Neural progenitor cell (in vitro differentiated cells): ENCODE results near the gene TEX2. TPM values are rescaled to one million over a fixed set of nuclear protein-coding genes. Genes with fewer than 3 reads are reported as not detected.

ENCODE experiments used
- DNase-seq: peaks from one replicate; pipeline ENCODE4 v3.0.0-alpha.2; 2016; ENCODE audit warnings: low spot score
- H2AFZ ChIP-seq: fragments of 200-600 bp; sonication (generic); replicated peaks from 2 replicates; pipeline ENCODE4 v1.6.1; 2016; ENCODE audit warnings: antibody characterized with exemption
- H3F3A ChIP-seq: fragments of 200-600 bp; sonication (generic); 2 replicates; pipeline ENCODE4 v1.6.1; 2016; ENCODE audit warnings: antibody characterized with exemption, low read depth
- H3K27ac ChIP-seq: fragments of 200-600 bp; sonication (generic); 2 replicates; pipeline ENCODE4 v1.5.1; 2016; ENCODE audit warnings: mild to moderate bottlenecking
- H3K27me3 ChIP-seq: fragments of 200-600 bp; sonication (generic); 2 replicates; pipeline ENCODE4 v1.6.1; 2016; ENCODE audit warnings: mild to moderate bottlenecking, moderate library complexity
- H3K36me3 ChIP-seq: fragments of 200-600 bp; sonication (generic); 2 replicates; pipeline ENCODE4 v1.5.1; 2016
- H3K4me1 ChIP-seq: fragments of 200-600 bp; sonication (generic); 2 replicates; pipeline ENCODE4 v1.6.1; 2016; ENCODE audit warnings: mixed run types
- H3K4me2 ChIP-seq: fragments of 200-600 bp; sonication (generic); 2 replicates; pipeline ENCODE4 v1.6.1; 2016
- H3K4me3 ChIP-seq: fragments of 200-600 bp; sonication (generic); 2 replicates; pipeline ENCODE4 v1.5.1; 2016
- H3K79me2 ChIP-seq: fragments of 200-600 bp; sonication (generic); 2 replicates; pipeline ENCODE4 v1.6.1; 2016; ENCODE audit warnings: low read depth
- H3K9ac ChIP-seq: fragments of 200-600 bp; sonication (generic); 2 replicates; pipeline ENCODE4 v1.6.1; 2016
- H3K9me3 ChIP-seq: fragments of 200-600 bp; sonication (generic); 2 replicates; pipeline ENCODE4 v1.5.1; 2016; ENCODE audit warnings: low read depth
- H4K20me1 ChIP-seq: fragments of 200-600 bp; sonication (generic); 2 replicates; pipeline ENCODE4 v1.6.1; 2016; ENCODE audit warnings: low read depth
- H3K27ac Mint-ChIP-seq: 3 replicates; pipeline ENCODE4 v1.8.0; 2021; ENCODE audit warnings: mixed read lengths
- H3K27me3 Mint-ChIP-seq: 2 replicates; pipeline ENCODE4 v1.8.0; 2022; ENCODE audit warnings: low read depth, mild to moderate bottlenecking, inconsistent platforms, moderate library complexity, mixed read lengths; ENCODE audit not compliant: insufficient read depth
- H3K36me3 Mint-ChIP-seq: 3 replicates; pipeline ENCODE4 v1.8.0; 2021; ENCODE audit warnings: mixed read lengths
- H3K4me1 Mint-ChIP-seq: 3 replicates; pipeline ENCODE4 v1.8.0; 2021; ENCODE audit warnings: mixed read lengths
- H3K4me3 Mint-ChIP-seq: 3 replicates; pipeline ENCODE4 v1.8.0; 2021; ENCODE audit warnings: mild to moderate bottlenecking, moderate library complexity, mixed read lengths
- H3K9me3 Mint-ChIP-seq: 3 replicates; pipeline ENCODE4 v1.8.0; 2020; ENCODE audit warnings: mixed read lengths
- EZH2 ChIP-seq: fragments of 200-600 bp; sonication (generic); IDR thresholded peaks from 2 replicates; pipeline ENCODE4 v1.6.1; 2017; ENCODE audit warnings: antibody characterized with exemption, mild to moderate bottlenecking, moderate library complexity
- EZH2phosphoT487 ChIP-seq: fragments of 200-600 bp; sonication (generic); IDR thresholded peaks from 2 replicates; pipeline ENCODE4 v1.6.1; 2017; ENCODE audit warnings: antibody characterized with exemption
- total RNA-seq: library from RNA; depleted of rRNA; stranded (reverse); fragments of >200 nt; gene quantifications from 2 replicates; pipeline ENCODE4 v1.2.3, GENCODE V29; 2015; ENCODE audit warnings: low replicate concordance
- TF ChIP-seq, protein P1 (sequence below): fragments of 200-600 bp; sonication (generic); IDR thresholded peaks from 2 replicates; pipeline ENCODE4 v1.5.1; 2017; ENCODE audit warnings: antibody characterized with exemption, mild to moderate bottlenecking

Gene TEX2
- total RNA-seq, 1 donor from 2014 or later, result 10.6 TPM

- no peaks in the 10 kb centered on the region for H3K27me3 ChIP-seq
- DNase-seq, result no peak
- TF ChIP-seq EZH2phosphoT487 (no peak), EZH2 (no peak)
- TF ChIP-seq, protein P1, sequence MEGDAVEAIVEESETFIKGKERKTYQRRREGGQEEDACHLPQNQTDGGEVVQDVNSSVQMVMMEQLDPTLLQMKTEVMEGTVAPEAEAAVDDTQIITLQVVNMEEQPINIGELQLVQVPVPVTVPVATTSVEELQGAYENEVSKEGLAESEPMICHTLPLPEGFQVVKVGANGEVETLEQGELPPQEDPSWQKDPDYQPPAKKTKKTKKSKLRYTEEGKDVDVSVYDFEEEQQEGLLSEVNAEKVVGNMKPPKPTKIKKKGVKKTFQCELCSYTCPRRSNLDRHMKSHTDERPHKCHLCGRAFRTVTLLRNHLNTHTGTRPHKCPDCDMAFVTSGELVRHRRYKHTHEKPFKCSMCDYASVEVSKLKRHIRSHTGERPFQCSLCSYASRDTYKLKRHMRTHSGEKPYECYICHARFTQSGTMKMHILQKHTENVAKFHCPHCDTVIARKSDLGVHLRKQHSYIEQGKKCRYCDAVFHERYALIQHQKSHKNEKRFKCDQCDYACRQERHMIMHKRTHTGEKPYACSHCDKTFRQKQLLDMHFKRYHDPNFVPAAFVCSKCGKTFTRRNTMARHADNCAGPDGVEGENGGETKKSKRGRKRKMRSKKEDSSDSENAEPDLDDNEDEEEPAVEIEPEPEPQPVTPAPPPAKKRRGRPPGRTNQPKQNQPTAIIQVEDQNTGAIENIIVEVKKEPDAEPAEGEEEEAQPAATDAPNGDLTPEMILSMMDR, result peak; percentile 48
These were observed 28.3 kb upstream of the TEX2 start for GRCh38 chr17:64291268-64291851.

GRCh38 chr17:64289741-64290141, 26.7 kb upstream of the TEX2 start:
- Histone ChIP-seq H3K4me1 (no peaks in the 10 kb centered on the region), H3K27ac (no peak overlapping the region), H3K9me3 (peaks cover 8% of the 10 kb centered on the region), H3F3A (no peaks in the 10 kb centered on the region), H3K9ac (no peak overlapping the region), H3K36me3 (no peaks in the 10 kb centered on the region), H3K79me2 (no peaks in the 10 kb centered on the region), H3K4me3 (no peak overlapping the region), H3K4me2 (no peak overlapping the region), H3K27me3 (no peaks in the 10 kb centered on the region), H2AFZ (no peak overlapping the region), H4K20me1 (no peaks in the 10 kb centered on the region)
- TF ChIP-seq, protein P1, result no peak
- TF ChIP-seq EZH2phosphoT487 (no peak), EZH2 (no peak)
- DNase-seq, result no peak
- Mint-ChIP-seq H3K4me3 (no peak overlapping the region), H3K27ac (no peak overlapping the region), H3K36me3 (no peaks in the 10 kb centered on the region), H3K27me3 (peaks cover 13% of the 10 kb centered on the region), H3K9me3 (peaks cover 8% of the 10 kb centered on the region), H3K4me1 (no peaks in the 10 kb centered on the region)

More at GRCh38 chr17:64291268-64291851, 28.3 kb upstream of the TEX2 start:
- Histone ChIP-seq H3K9ac (no peak overlapping the region), H3K36me3 (no peaks in the 10 kb centered on the region), H2AFZ (no peak overlapping the region), H3K79me2 (no peaks in the 10 kb centered on the region), H3F3A (no peaks in the 10 kb centered on the region), H3K4me3 (no peak overlapping the region), H3K4me1 (no peaks in the 10 kb centered on the region), H3K27ac (no peak overlapping the region), H3K4me2 (no peak overlapping the region), H4K20me1 (no peaks in the 10 kb centered on the region), H3K9me3 (peaks cover 8% of the 10 kb centered on the region)
- Mint-ChIP-seq H3K36me3 (no peaks in the 10 kb centered on the region), H3K9me3 (peaks cover 8% of the 10 kb centered on the region), H3K4me1 (no peaks in the 10 kb centered on the region), H3K27ac (no peak overlapping the region), H3K27me3 (peaks cover 15% of the 10 kb centered on the region), H3K4me3 (no peak overlapping the region)

- Histone ChIP-seq H3K4me3 (no peak overlapping the region), H3K27me3 (no peaks in the 10 kb centered on the region), H3K4me2 (no peak overlapping the region), H3K36me3 (no peaks in the 10 kb centered on the region), H3F3A (no peaks in the 10 kb centered on the region), H3K79me2 (no peaks in the 10 kb centered on the region), H3K27ac (no peak overlapping the region), H4K20me1 (no peaks in the 10 kb centered on the region), H3K9me3 (no peaks in the 10 kb centered on the region), H3K9ac (no peak overlapping the region), H2AFZ (no peak overlapping the region), H3K4me1 (no peaks in the 10 kb centered on the region)
- H3K9me3 Mint-ChIP-seq, result no peaks in the 10 kb centered on the region
- no peak for TF ChIP-seq EZH2
- TF ChIP-seq, protein P1, result no peak
- TF ChIP-seq EZH2phosphoT487, result no peak
- no peak for DNase-seq
- no peaks in the 10 kb centered on the region for H3K27me3 Mint-ChIP-seq
- H3K27ac Mint-ChIP-seq, result no peak overlapping the region
- peaks cover 4% of the 10 kb centered on the region for H3K4me1 Mint-ChIP-seq
- no peaks in the 10 kb centered on the region for H3K36me3 Mint-ChIP-seq
- no peak overlapping the region for H3K4me3 Mint-ChIP-seq
These were observed 19.7 kb upstream of the TEX2 start for GRCh38 chr17:64282753-64283080.
